NCI-H345 (cell line): ENCODE results near the gene HES2.
"Not testable (repeated sequence)": the region's sequence is repeated elsewhere in the genome, so short reads cannot be mapped to it uniquely, and the experiment has no call there.

Experiments
- DNase-seq: peaks from one replicate; lab custom pipeline; 2025; lab: John Stamatoyannopoulos, UW

Gene HES2

GRCh38 chr1:6419804-6420453 lies at the start of gene HES2:
HES2 (minus strand) TSS chr1:6419919; CDS start chr1:6419820, 99 bp downstream.
- no peak for DNase-seq

- no peak for DNase-seq
Measured at GRCh38 chr1:6468729-6469461, 49.2 kb upstream of the HES2 start.

GRCh38 chr1:6467744-6468688 lies 48.3 kb upstream of the HES2 start:
- DNase-seq: no peak

GRCh38 chr1:6467224-6467623 lies 47.5 kb upstream of the HES2 start:
- DNase-seq: no peak

GRCh38 chr1:6466751-6467150 lies 47.0 kb upstream of the HES2 start:
- no peak for DNase-seq

GRCh38 chr1:6466023-6466422 lies 46.3 kb upstream of the HES2 start, which contains the start of gene TNFRSF25:
TNFRSF25 (minus strand) TSS chr1:6466173; CDS start chr1:6466107, 66 bp downstream.
- DNase-seq: no peak

GRCh38 chr1:6465461-6466005 lies 45.8 kb upstream of the HES2 start:
- DNase-seq: no peak

GRCh38 chr1:6464915-6465314 lies 45.2 kb upstream of the HES2 start:
- DNase-seq: no peak

- no peak for DNase-seq
Measured at GRCh38 chr1:6464514-6464836, 44.8 kb upstream of the HES2 start.

GRCh38 chr1:6463120-6463412 lies 43.3 kb upstream of the HES2 start:
- no peak for DNase-seq

GRCh38 chr1:6462412-6463119 lies 42.8 kb upstream of the HES2 start:
- DNase-seq: no peak

GRCh38 chr1:6461538-6462411 lies 42.1 kb upstream of the HES2 start:
- DNase-seq: no peak

GRCh38 chr1:6461051-6461530 lies 41.4 kb upstream of the HES2 start:
- no peak for DNase-seq

GRCh38 chr1:6460301-6461050 lies 40.8 kb upstream of the HES2 start:
- no peak for DNase-seq

- DNase-seq: no peak
Measured at GRCh38 chr1:6459850-6460265, 40.1 kb upstream of the HES2 start.

- DNase-seq: no peak
Measured at GRCh38 chr1:6456800-6457466, 37.2 kb upstream of the HES2 start.

- DNase-seq: not testable (repeated sequence)
Measured at GRCh38 chr1:6455752-6456520, 36.2 kb upstream of the HES2 start.
